GM12878 (cell line): ENCODE results near the gene C2orf68. TPM values are rescaled to one million over a fixed set of nuclear protein-coding genes. Genes with fewer than 3 reads are reported as not detected.

Experiments
- ATF2 ChIP-seq: IDR thresholded peaks from 2 replicates; pipeline ENCODE4 v1.6.1; 2012; ENCODE audit warnings: low read length, inconsistent platforms
- BCL11A ChIP-seq: IDR thresholded peaks from 2 replicates; pipeline ENCODE4 v1.6.1; 2011; ENCODE audit warnings: low read depth, low read length
- BHLHE40 ChIP-seq, 2 experiments: fragments of 450-650 bp in 1 of 2; IDR thresholded peaks; 2 replicates each; pipeline ENCODE4 v1.6.1; 2011 to 2017; ENCODE audit warnings: low read depth in 2 of 2, borderline replicate concordance in 1 of 2, improper control_type of control experiment in 1 of 2, low read length in 1 of 2, mild to moderate bottlenecking in 1 of 2
- CHD2 ChIP-seq: IDR thresholded peaks from 2 replicates; pipeline ENCODE4 v1.6.1; 2011; ENCODE audit warnings: low read depth, low read length, improper control_type of control experiment, borderline replicate concordance
- GATAD2B ChIP-seq: fragments of 450-650 bp; conservative IDR thresholded peaks from 2 replicates; pipeline ENCODE4 v1.6.1; 2017; ENCODE audit warnings: low read depth, mild to moderate bottlenecking, moderate library complexity
- HDAC2 ChIP-seq: fragments of 200-600 bp; sonication (generic); IDR thresholded peaks from 2 replicates; pipeline ENCODE4 v1.6.1; 2017
- HSF1 ChIP-seq: fragments of 150-350 bp; IDR thresholded peaks from 2 replicates; pipeline ENCODE4 v1.6.1; 2014; ENCODE audit warnings: mild to moderate bottlenecking, low read depth, low read length
- IKZF1 ChIP-seq: fragments of 450-650 bp; conservative IDR thresholded peaks from 2 replicates; pipeline ENCODE4 v1.6.1; 2017; ENCODE audit warnings: antibody characterized with exemption, mild to moderate bottlenecking
- MTA3 ChIP-seq: IDR thresholded peaks from 2 replicates; pipeline ENCODE4 v1.6.1; 2012; ENCODE audit warnings: low read length, inconsistent platforms, borderline replicate concordance
- MXI1 ChIP-seq: fragments of 150-350 bp; IDR thresholded peaks from 2 replicates; pipeline ENCODE4 v1.6.1; 2011; ENCODE audit warnings: low read depth, mild to moderate bottlenecking, inconsistent platforms, low read length, improper control_type of control experiment
- NFXL1 ChIP-seq: fragments of 450-650 bp; IDR thresholded peaks from 2 replicates; pipeline ENCODE4 v1.6.1; 2017; ENCODE audit warnings: antibody characterized with exemption, mild to moderate bottlenecking, borderline replicate concordance
- NR2C2 ChIP-seq: IDR thresholded peaks from 2 replicates; pipeline ENCODE4 v1.6.1; 2011; ENCODE audit warnings: borderline replicate concordance, low read depth; ENCODE audit not compliant: control insufficient read depth, insufficient read length
- PAX8 ChIP-seq: fragments of 450-650 bp; IDR thresholded peaks from 2 replicates; pipeline ENCODE4 v1.6.1; 2017; ENCODE audit warnings: mild to moderate bottlenecking, moderate library complexity
- POLR2AphosphoS5 ChIP-seq: IDR thresholded peaks from 2 replicates; pipeline ENCODE4 v1.6.1; 2011; ENCODE audit warnings: mild to moderate bottlenecking, low read length, inconsistent platforms
- RELA ChIP-seq: fragments of 450-650 bp; IDR thresholded peaks from 2 replicates; pipeline ENCODE4 v1.8.0; 2014; ENCODE audit warnings: borderline replicate concordance; ENCODE audit not compliant: partially characterized antibody
- SRF ChIP-seq, 2 experiments: IDR thresholded peaks; 2 replicates each; pipeline ENCODE4 v1.6.1; 2011; ENCODE audit warnings: low read depth in 2 of 2, low read length in 2 of 2, mild to moderate bottlenecking in 1 of 2, moderate library complexity in 1 of 2
- USF2 ChIP-seq: IDR thresholded peaks from 2 replicates; pipeline ENCODE4 v1.6.1; 2011; ENCODE audit warnings: low read depth, low read length, improper control_type of control experiment, borderline replicate concordance
- ZBTB40 ChIP-seq: fragments of 450-650 bp; IDR thresholded peaks from 2 replicates; pipeline ENCODE4 v1.6.1; 2016; ENCODE audit warnings: mild to moderate bottlenecking, moderate library complexity, borderline replicate concordance
- ZNF622 ChIP-seq: fragments of 450-650 bp; IDR thresholded peaks from 2 replicates; pipeline ENCODE4 v1.6.1; 2017; ENCODE audit warnings: mild to moderate bottlenecking, inconsistent platforms
- ZNF687 ChIP-seq: fragments of 450-650 bp; IDR thresholded peaks from 2 replicates; pipeline ENCODE4 v1.6.1; 2017; ENCODE audit warnings: mild to moderate bottlenecking, moderate library complexity
- polyA plus RNA-seq, 11 experiments: library from polyadenylated mRNA; depleted of rRNA in 4 of 11; unstranded in 6 of 11; stranded (reverse) in 5 of 11; fragments of >200 nt; fragmentation: Nextera tagmentation in 4 of 11; fragmentation: Illumina TruSeq in 1 of 11; extraction: Ambion mirVana in 4 of 11; extraction: Trizol in 1 of 11; gene quantifications; 1 replicate in 1 of 11; 2 replicates in 10 of 11; pipeline versions ENCODE4 v1.2.1 to v1.2.3, GENCODE V29; 2011 to 2016; ENCODE audit warnings: inconsistent platforms in 2 of 11, missing spikeins in 2 of 11, low read depth in 1 of 11
- total RNA-seq, 4 experiments: library from RNA; depleted of rRNA in 3 of 4; stranded (reverse); fragments of >200 nt in 3 of 4; fragmentation: Illumina TruSeq in 1 of 4; extraction: Trizol in 1 of 4; gene quantifications; 2 replicates each; pipeline versions ENCODE4 v1.2.1 to v1.2.3, GENCODE V29; 2013 to 2021

C2orf68 gene
- total and polyA plus RNA-seq, 10 of the 15 experiments (the other 5 are each of a cell fraction or from before 2014, with no cell fraction given) = 12.7 to 56.1 (median 28.4) TPM

GRCh38 chr2:85642725-85643124 is 30.9 kb upstream of the C2orf68 start (continued):
- TF ChIP-seq MXI1 = no peak
- TF ChIP-seq RELA = no peak
- TF ChIP-seq ZNF687 = no peak
- TF ChIP-seq BHLHE40 (IDR thresholded peaks at IDR 0.05; ENCODE audit: borderline replicate concordance in 1 of 2, low read depth in 2 of 2, low read length in 1 of 2) = no peak
- TF ChIP-seq USF2 = no peak
- TF ChIP-seq CHD2 = no peak
- TF ChIP-seq HDAC2 = no peak
- no peak for TF ChIP-seq SRF (IDR thresholded peaks at IDR 0.05; ENCODE audit: low read depth in 2 of 2, low read length in 2 of 2)
- TF ChIP-seq ZNF622 = no peak
- TF ChIP-seq PAX8 = no peak
- TF ChIP-seq HSF1 = no peak
- no peak for TF ChIP-seq POLR2AphosphoS5
- TF ChIP-seq NFXL1 = no peak
- TF ChIP-seq IKZF1 = no peak
- no peak for TF ChIP-seq GATAD2B
- no peak for TF ChIP-seq MTA3
- TF ChIP-seq ATF2 = no peak
- TF ChIP-seq ZBTB40 = no peak
- no peak for TF ChIP-seq NR2C2
- TF ChIP-seq BCL11A = peak; percentile 74; the same call in 1 of the 2 replicates
